K562 (cell line): ENCODE data around the gene RBBP7. TPM values are rescaled to one million over a fixed set of nuclear protein-coding genes. Genes with fewer than 3 reads are reported as not detected.

Experiments used
- BCL6 ChIP-seq: fragments of 250-450 bp; sonication (Bioruptor Pico); IDR thresholded peaks from 2 replicates; pipeline ENCODE4 v1.4.0; 2020
- CTCFL ChIP-seq: IDR thresholded peaks from 2 replicates; pipeline ENCODE4 v1.6.1; 2011; ENCODE audit warnings: borderline replicate concordance, low read depth, mild to moderate bottlenecking, moderate library complexity, low read length; ENCODE audit not compliant: insufficient read depth, poor library complexity, severe bottlenecking
- KDM5B ChIP-seq: fragments of 200-600 bp; sonication (generic); IDR thresholded peaks from 2 replicates; pipeline ENCODE4 v1.6.1; 2012; ENCODE audit warnings: low read depth, mild to moderate bottlenecking, moderate library complexity, low read length, control low read depth, inconsistent platforms; ENCODE audit not compliant: insufficient replicate concordance
- MAFG ChIP-seq: fragments of 450-650 bp; conservative IDR thresholded peaks from 2 replicates; pipeline ENCODE4 v1.6.1; 2016; ENCODE audit warnings: missing genetic modification characterization, missing compliant biosample characterization
- MTA3 ChIP-seq: fragments of 450-650 bp; formaldehyde crosslinking; IDR thresholded peaks from 2 replicates; pipeline ENCODE4 v1.6.1; 2017; ENCODE audit warnings: mild to moderate bottlenecking, borderline replicate concordance
- NCOA1 ChIP-seq: fragments of 450-650 bp; IDR thresholded peaks from 2 replicates; pipeline ENCODE4 v1.6.1; 2016; ENCODE audit warnings: low read depth
- RAD21 ChIP-seq, 2 experiments: fragments of 250-450 bp in 1 of 2; fragments of 450-650 bp in 1 of 2; sonication (Bioruptor Pico) in 1 of 2; formaldehyde crosslinking in 1 of 2; IDR thresholded peaks in 1 of 2; conservative IDR thresholded peaks in 1 of 2; 2 replicates each; pipeline versions ENCODE4 v1.4.0 to v1.8.0; 2020 to 2022; ENCODE audit warnings: mild to moderate bottlenecking in 2 of 2, moderate library complexity in 1 of 2
- SREBF2 ChIP-seq: sonication (generic); formaldehyde crosslinking; IDR thresholded peaks from 2 replicates; pipeline ENCODE4 v1.4.0; 2020; ENCODE audit warnings: mild to moderate bottlenecking, missing genetic modification reagents
- SRSF9 ChIP-seq: fragments of 200-400 bp; formaldehyde crosslinking; IDR thresholded peaks from 2 replicates; pipeline ENCODE4 v1.6.1; 2017; ENCODE audit warnings: low read depth, low read length, borderline replicate concordance
- TAF9B ChIP-seq: fragments of 450-650 bp; IDR thresholded peaks from 2 replicates; pipeline ENCODE4 v1.6.1; 2018; ENCODE audit warnings: mild to moderate bottlenecking; ENCODE audit not compliant: partially characterized antibody
- TCF15 ChIP-seq: fragments of 250-450 bp; sonication (Bioruptor Pico); IDR thresholded peaks from 2 replicates; pipeline ENCODE4 v1.8.0; 2022; ENCODE audit warnings: moderate library complexity, mild to moderate bottlenecking, inconsistent platforms
- TCF7L2 ChIP-seq: fragments of 150-350 bp; IDR thresholded peaks from 2 replicates; pipeline ENCODE4 v1.6.1; 2016; ENCODE audit warnings: low read depth, mild to moderate bottlenecking, low read length, moderate library complexity
- TSC22D4 ChIP-seq: fragments of 450-650 bp; IDR thresholded peaks from 2 replicates; pipeline ENCODE4 v1.6.1; 2016; ENCODE audit warnings: missing genetic modification characterization, missing biosample characterization, control low read depth
- XRCC4 ChIP-seq: IDR thresholded peaks from one replicate; pipeline ENCODE4 v1.6.1; 2011; ENCODE audit not compliant: insufficient read depth, insufficient read length; ENCODE audit errors: extremely low read depth
- ZNF133 ChIP-seq: fragments of 250-450 bp; sonication (Bioruptor Pico); IDR thresholded peaks from 2 replicates; pipeline ENCODE4 v1.4.0; 2020; ENCODE audit warnings: mild to moderate bottlenecking
- ZNF589 ChIP-seq: fragments of 200-800 bp; sonication (Bioruptor generic); IDR thresholded peaks from 2 replicates; pipeline ENCODE4 v1.6.1; 2016; ENCODE audit warnings: low read depth, missing genetic modification characterization, missing compliant biosample characterization
- polyA plus RNA-seq, 8 experiments: library from polyadenylated mRNA; depleted of rRNA in 4 of 8; stranded (reverse) in 5 of 8; unstranded in 3 of 8; fragments of >200 nt; fragmentation: Nextera tagmentation in 2 of 8; fragmentation: Illumina TruSeq in 1 of 8; extraction: Ambion mirVana in 2 of 8; extraction: Trizol in 1 of 8; gene quantifications; 2 replicates each; pipeline versions ENCODE4 v1.2.1 to v1.2.3, GENCODE V29; 2011 to 2014; ENCODE audit warnings: inconsistent platforms in 1 of 8, missing spikeins in 1 of 8
- total RNA-seq, 7 experiments: library from RNA; depleted of rRNA in 6 of 7; stranded (reverse); fragments of >200 nt in 6 of 7; fragmentation: Illumina TruSeq in 2 of 7; extraction: Trizol in 2 of 7; gene quantifications; 2 replicates each; pipeline versions ENCODE4 v1.2.1 to v1.2.3, GENCODE V29; 2011 to 2021; ENCODE audit warnings: low replicate concordance in 1 of 7

The RBBP7 gene
- total and polyA plus RNA-seq, 9 of the 15 experiments (the other 6 are each of a cell fraction or from before 2014, with no cell fraction given), result 79.0 to 364 (median 182) TPM

DNA sequence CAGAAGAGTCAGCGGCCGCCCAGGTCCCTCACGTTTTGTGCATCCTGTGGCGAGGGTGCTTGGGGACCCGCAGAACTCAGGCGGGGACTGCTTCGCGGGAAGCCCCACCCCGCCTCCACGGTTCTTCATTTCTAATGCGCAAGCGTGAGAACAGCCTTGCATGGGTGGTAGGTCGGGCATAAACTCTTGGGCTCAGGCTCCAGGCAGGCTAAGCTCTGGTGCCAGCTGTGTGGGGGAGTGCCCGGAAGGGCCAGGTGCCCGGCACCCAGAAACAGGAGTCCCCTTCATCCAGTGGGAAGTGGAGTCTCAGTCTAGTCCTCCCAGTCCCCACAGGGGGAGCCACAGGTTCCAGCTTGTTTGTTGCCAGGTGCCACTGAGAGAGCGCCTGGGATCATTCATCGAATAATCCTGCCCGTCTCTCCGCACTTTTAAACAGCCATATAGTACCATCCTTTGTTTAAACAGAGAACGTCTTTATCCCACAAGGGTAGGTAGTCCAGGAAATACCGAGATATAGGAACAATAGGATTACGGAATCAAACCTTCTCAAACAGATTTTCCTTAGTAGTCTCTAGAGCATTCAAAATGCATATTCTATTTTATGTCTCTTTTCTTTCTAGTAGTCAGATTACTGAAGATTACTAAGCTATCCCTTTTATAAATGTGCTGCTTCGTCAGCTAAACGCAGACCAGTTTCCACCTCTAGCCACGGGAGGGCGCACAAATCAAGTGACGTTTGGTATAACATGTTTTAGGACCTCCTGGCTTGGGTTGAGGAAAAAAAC is 12.7 kb upstream of the RBBP7 start (continued):
- peak; percentile 95 for TF ChIP-seq CTCFL
- no peak for TF ChIP-seq TCF15
- peak; percentile 31 for TF ChIP-seq KDM5B
- no peak for TF ChIP-seq SRSF9
- 0 out of 2 replicates have a peak, but pooled peaks have one; percentile 33 for TF ChIP-seq MTA3
- no peak for TF ChIP-seq ZNF133 (CRISPR knock-in tag)
- TF ChIP-seq ZNF589 (CRISPR knock-in tag), result no peak
- TF ChIP-seq RAD21 (CRISPR knock-in tag; conservative IDR thresholded peaks at IDR 0.05 in 1 of 2, IDR thresholded peaks at IDR 0.05 in 1 of 2), result peak; percentile 46 to 72
- peak; percentile 12 for TF ChIP-seq TAF9B
- TF ChIP-seq NCOA1, result no peak
- TF ChIP-seq XRCC4, result no peak
- no peak for TF ChIP-seq TSC22D4 (tag)
- TF ChIP-seq SREBF2 (CRISPR knock-in tag), result no peak
- TF ChIP-seq TCF7L2, result no peak
- no peak for TF ChIP-seq BCL6 (CRISPR knock-in tag)
- TF ChIP-seq MAFG (tag), result peak; percentile 74
